NT2/D1 (cell line): ENCODE results near the gene MRPL4.

Experiments used
- SUZ12 ChIP-seq: IDR thresholded peaks from 2 replicates; pipeline ENCODE4 v1.6.1; 2011; ENCODE audit not compliant: insufficient read length, insufficient read depth; ENCODE audit errors: extremely low read depth
- ZNF274 ChIP-seq: IDR thresholded peaks from 2 replicates; pipeline ENCODE4 v1.6.1; 2011; ENCODE audit warnings: mild to moderate bottlenecking, low read depth, low read length

DNA sequence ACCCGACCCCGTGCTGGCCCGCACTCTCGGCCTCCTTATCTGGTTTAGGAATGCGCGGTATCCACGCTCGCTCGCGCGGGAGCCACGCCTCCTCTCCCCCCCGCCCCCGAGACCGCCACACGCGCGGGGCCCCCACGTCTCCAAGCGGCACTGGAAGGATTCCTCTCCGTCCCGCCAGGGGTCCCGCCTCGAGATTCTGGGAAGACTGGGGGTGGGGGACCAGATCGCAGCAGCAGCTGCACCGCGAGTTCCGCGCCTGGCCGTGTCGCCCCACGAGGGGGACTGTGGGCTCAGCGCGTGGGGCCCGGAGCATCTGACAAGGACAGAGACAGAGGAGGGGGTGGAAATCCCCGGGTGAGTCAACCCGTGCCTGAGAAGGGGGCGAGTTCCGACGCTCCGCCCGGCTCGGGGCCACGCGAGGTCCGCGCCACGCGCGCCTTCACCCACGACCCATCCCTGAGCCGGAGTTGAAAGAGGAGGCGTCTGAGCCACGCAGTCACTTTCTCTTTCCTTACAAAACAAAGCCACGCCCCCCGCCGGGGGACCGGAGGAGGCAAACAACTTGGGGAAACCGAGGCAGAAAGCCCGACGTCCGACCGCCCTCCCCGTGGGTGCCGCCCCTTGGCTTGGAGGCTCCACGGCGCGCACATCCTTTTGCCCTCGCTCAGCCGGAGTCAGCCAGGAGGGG, 21.7 kb upstream of the MRPL4 start:
- TF ChIP-seq SUZ12 (no peak), ZNF274 (no peak)
